GM10266 (cell line): ENCODE results near the gene KAZN.

Experiments
- DNase-seq: peaks from one replicate; pipeline ENCODE4 v3.0.0; 2012; ENCODE audit errors: extremely low spot score
- CTCF ChIP-seq: IDR thresholded peaks from 2 replicates; pipeline ENCODE4 v1.5.1; 2012; ENCODE audit warnings: mild to moderate bottlenecking, low read depth; ENCODE audit not compliant: control insufficient read depth, insufficient read depth; ENCODE audit errors: missing control alignments

Gene KAZN

DNA sequence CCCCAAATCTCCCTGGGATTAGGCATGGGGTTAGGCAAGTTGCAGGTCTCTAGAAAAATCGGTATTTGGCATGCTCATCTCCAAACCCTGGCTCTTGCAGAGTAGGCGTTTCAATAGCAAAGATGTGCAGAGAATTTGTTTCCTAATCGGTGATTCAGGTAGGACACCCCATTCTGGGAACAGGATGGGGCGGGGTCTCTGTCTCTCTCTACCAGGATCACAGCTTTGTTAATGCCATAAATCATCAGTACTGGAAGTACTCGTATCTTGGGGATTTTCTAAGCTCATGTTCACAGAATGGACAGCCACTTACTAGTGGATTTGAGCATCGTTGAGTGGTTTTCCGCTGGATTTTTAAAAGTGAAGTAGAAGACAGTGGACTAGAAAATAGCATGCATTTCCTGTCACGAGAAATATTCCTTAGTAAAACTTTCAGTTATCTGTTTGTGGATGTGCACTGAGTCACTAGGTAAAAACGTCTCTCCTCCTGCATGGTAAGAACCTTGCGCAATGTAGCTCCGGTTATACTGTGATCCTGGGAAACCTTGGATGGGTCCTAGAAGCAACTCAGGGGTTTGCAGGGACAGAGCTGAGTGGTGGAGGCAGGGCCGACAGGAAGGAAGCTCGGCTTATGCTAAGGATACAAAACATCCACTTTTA, 560.2 kb downstream of the KAZN start:
- DNase-seq, result no peak

DNA sequence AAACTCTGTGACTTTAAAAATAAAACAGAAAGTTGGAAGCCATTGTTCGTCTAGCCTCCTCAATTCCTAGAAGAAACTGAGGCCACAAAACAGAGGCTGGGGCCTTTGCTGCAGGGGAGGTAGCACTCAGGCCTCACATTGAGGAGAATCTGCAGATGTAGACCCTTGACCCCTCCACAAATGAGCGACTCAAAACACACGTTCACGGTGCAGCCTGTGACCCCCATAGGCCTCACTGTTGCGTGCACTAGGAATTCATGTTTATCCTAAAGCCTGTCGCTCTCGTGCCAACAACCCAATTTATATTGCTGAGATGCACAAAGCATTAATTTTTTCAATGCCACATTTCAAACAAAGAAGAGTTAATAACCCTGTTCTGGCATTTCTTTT, 560.7 kb downstream of the KAZN start:
- no peak for TF ChIP-seq CTCF
- DNase-seq, result no peak

More for the DNA sequence above, 560.2 kb downstream of the KAZN start:
- no peak for TF ChIP-seq CTCF

DNA sequence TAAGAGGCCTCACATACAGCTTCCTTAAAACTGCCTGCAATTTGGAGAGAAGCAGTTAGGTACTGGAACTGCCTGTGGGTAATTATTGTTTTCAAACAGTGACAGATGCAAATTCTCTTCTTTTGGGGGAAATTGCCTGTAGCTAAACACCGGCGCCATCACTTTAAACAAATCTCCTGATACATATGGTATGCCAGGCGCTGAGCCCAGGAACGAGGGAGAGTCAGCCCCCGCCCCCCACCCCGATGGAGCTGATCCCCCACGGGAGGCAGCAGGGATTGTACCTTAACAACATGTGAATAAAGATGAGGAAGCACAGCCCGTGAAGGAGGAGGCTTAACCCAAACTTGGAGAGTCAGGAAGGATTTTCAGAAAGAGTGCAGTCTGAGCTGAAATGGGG, 562.1 kb downstream of the KAZN start:
- no peak for TF ChIP-seq CTCF
- no peak for DNase-seq

DNA sequence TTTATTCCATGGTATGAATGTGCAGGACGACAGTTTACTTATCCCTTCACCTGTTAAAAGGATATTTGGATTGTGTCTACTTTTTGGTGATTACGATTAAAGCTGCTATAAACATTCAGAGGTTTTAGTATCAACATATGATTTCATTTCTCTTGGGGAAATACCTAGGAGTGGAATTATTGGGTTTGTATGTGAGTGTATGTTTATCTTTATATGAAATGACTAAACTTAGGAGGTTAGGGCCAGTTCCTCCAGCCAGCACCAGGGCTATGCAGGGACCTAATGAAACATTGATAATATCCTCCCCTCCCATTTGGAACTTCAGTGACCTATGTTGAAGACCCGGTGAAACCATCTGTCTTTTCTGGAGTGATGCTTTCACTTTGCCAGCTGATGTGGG, 568.9 kb downstream of the KAZN start:
- no peak for TF ChIP-seq CTCF
- DNase-seq, result no peak
